DND-41 (cell line): ENCODE data around the gene CAMK2N1.

Experiments used
- EZH2 ChIP-seq: IDR thresholded peaks from 3 replicates; pipeline ENCODE4 v1.6.1; 2012; ENCODE audit warnings: borderline replicate concordance, low read depth, mild to moderate bottlenecking, moderate library complexity, low read length, inconsistent platforms; ENCODE audit not compliant: severe bottlenecking
- TF ChIP-seq, protein P1 (sequence below): IDR thresholded peaks from 2 replicates; pipeline ENCODE4 v1.5.1; 2012; ENCODE audit warnings: borderline replicate concordance, low read length, moderate library complexity, mild to moderate bottlenecking; ENCODE audit not compliant: poor library complexity, severe bottlenecking; ENCODE audit errors: extremely low read depth

- TF ChIP-seq, protein P1, sequence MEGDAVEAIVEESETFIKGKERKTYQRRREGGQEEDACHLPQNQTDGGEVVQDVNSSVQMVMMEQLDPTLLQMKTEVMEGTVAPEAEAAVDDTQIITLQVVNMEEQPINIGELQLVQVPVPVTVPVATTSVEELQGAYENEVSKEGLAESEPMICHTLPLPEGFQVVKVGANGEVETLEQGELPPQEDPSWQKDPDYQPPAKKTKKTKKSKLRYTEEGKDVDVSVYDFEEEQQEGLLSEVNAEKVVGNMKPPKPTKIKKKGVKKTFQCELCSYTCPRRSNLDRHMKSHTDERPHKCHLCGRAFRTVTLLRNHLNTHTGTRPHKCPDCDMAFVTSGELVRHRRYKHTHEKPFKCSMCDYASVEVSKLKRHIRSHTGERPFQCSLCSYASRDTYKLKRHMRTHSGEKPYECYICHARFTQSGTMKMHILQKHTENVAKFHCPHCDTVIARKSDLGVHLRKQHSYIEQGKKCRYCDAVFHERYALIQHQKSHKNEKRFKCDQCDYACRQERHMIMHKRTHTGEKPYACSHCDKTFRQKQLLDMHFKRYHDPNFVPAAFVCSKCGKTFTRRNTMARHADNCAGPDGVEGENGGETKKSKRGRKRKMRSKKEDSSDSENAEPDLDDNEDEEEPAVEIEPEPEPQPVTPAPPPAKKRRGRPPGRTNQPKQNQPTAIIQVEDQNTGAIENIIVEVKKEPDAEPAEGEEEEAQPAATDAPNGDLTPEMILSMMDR: no peak
- no peak for TF ChIP-seq EZH2
Observed at GRCh38 chr1:20445956-20446355, 40.1 kb downstream of the CAMK2N1 start.
